B cell (primary cell): ENCODE measurements around the gene TIPIN.

ENCODE experiments used
- EZH2 ChIP-seq: IDR thresholded peaks from 2 replicates; pipeline ENCODE4 v1.6.1; 2012; ENCODE audit warnings: borderline replicate concordance, low read depth, mild to moderate bottlenecking, moderate library complexity, low read length; ENCODE audit not compliant: insufficient read depth, poor library complexity, severe bottlenecking
- TF ChIP-seq, protein P1 (sequence below): fragments of 200-600 bp; IDR thresholded peaks from one replicate; pipeline ENCODE4 v1.8.0; 2022; ENCODE audit warnings: antibody characterized with exemption, mild to moderate bottlenecking

DNA sequence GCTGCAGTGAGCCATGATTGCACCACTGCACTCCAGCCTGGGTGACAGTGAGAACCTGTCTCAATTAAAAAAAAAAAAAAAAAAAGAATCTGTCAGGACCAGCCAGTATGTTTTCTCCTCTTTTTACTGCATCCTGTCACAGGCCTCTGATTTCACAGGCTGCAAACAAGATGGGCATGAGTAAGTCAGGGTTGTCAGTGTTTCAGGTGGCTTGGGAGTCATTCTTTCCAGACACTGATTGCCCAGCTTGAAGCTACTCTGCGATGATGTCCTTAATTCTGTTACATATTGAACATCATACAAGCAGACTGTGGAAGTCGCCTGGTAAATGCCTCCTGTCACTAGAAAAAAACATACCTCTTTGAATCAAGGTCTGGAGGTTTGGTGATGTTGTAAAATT lies 44.3 kb downstream of the TIPIN start:
- TF ChIP-seq, protein P1, sequence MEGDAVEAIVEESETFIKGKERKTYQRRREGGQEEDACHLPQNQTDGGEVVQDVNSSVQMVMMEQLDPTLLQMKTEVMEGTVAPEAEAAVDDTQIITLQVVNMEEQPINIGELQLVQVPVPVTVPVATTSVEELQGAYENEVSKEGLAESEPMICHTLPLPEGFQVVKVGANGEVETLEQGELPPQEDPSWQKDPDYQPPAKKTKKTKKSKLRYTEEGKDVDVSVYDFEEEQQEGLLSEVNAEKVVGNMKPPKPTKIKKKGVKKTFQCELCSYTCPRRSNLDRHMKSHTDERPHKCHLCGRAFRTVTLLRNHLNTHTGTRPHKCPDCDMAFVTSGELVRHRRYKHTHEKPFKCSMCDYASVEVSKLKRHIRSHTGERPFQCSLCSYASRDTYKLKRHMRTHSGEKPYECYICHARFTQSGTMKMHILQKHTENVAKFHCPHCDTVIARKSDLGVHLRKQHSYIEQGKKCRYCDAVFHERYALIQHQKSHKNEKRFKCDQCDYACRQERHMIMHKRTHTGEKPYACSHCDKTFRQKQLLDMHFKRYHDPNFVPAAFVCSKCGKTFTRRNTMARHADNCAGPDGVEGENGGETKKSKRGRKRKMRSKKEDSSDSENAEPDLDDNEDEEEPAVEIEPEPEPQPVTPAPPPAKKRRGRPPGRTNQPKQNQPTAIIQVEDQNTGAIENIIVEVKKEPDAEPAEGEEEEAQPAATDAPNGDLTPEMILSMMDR = no peak
- TF ChIP-seq EZH2 = no peak
